Measurements from ENCODE around the gene LRRC27.

The LRRC27 gene

GRCh38 chr10:132333386-132333785 lies 1.4 kb downstream of the LRRC27 start:
- Histone ChIP-seq H3K27ac (ENCODE audit: low read length) (no peak overlapping the region), H3K79me2 (ENCODE audit: low read length) (peaks cover 30% of the 10 kb centered on the region), H3K36me3 (replicated peaks; ENCODE audit: low read depth, low read length) (peaks cover 12% of the 10 kb centered on the region), H3K4me1 (ENCODE audit: low read length) (peaks cover 17% of the 10 kb centered on the region), H3K9me3 (ENCODE audit: insufficient read depth, low read length) (no peaks in the 10 kb centered on the region), H3K4me3 (ENCODE audit: low read length) (no peak overlapping the region), H3K27me3 (ENCODE audit: low read depth, low read length) (no peaks in the 10 kb centered on the region), H2AFZ (ENCODE audit: low read depth, low read length) (no peak overlapping the region), H3K4me2 (ENCODE audit: low read length) (peak overlapping the region; percentile 97), H4K20me1 (ENCODE audit: insufficient read depth, low read length) (0 out of 2 replicates have a peak, but pooled peaks cover 8% of the 10 kb centered on the region), H3K9ac (ENCODE audit: low read length) (no peak overlapping the region)
- TF ChIP-seq EZH2phosphoT487 (IDR thresholded peaks at IDR 0.05; ENCODE audit: low read depth) (no peak), CTCF (IDR thresholded peaks at IDR 0.05; ENCODE audit: low read depth, low read length) (no peak)

GRCh38 chr10:132334631-132335188 lies 2.7 kb downstream of the LRRC27 start:
- no peak overlapping the region for H3K4me2 ChIP-seq (ENCODE audit: low read length)
- no peak overlapping the region for H3K27ac ChIP-seq (ENCODE audit: low read length)
- no peaks in the 10 kb centered on the region for H3K27me3 ChIP-seq (ENCODE audit: low read depth, low read length)
- TF ChIP-seq EZH2phosphoT487 (IDR thresholded peaks at IDR 0.05; ENCODE audit: low read depth) (no peak), CTCF (IDR thresholded peaks at IDR 0.05; ENCODE audit: low read depth, low read length) (no peak)
- peaks cover 6% of the 10 kb centered on the region for H3K36me3 ChIP-seq (replicated peaks; ENCODE audit: low read depth, low read length)
- H3K9ac ChIP-seq (ENCODE audit: low read length) = no peak overlapping the region
- no peak overlapping the region for H3K4me3 ChIP-seq (ENCODE audit: low read length)
- H3K9me3 ChIP-seq (ENCODE audit: insufficient read depth, low read length) = no peaks in the 10 kb centered on the region
- no peak overlapping the region for H2AFZ ChIP-seq (ENCODE audit: low read depth, low read length)
- H3K4me1 ChIP-seq (ENCODE audit: low read length) = peaks cover 15% of the 10 kb centered on the region
- H4K20me1 ChIP-seq (ENCODE audit: insufficient read depth, low read length) = 0 out of 2 replicates have a peak, but pooled peaks cover 5% of the 10 kb centered on the region
- peaks cover 19% of the 10 kb centered on the region for H3K79me2 ChIP-seq (ENCODE audit: low read length)

- H3K9me3 ChIP-seq (ENCODE audit: insufficient read depth, low read length) = no peaks in the 10 kb centered on the region
- no peaks in the 10 kb centered on the region for H4K20me1 ChIP-seq (ENCODE audit: insufficient read depth, low read length)
- H3K36me3 ChIP-seq (replicated peaks; ENCODE audit: low read depth, low read length) = no peaks in the 10 kb centered on the region
- no peak overlapping the region for H3K27ac ChIP-seq (ENCODE audit: low read length)
- H3K4me3 ChIP-seq (ENCODE audit: low read length) = no peak overlapping the region
- H3K79me2 ChIP-seq (ENCODE audit: low read length) = peaks cover 12% of the 10 kb centered on the region
- no peak for TF ChIP-seq EZH2phosphoT487 (IDR thresholded peaks at IDR 0.05; ENCODE audit: low read depth)
- no peak for TF ChIP-seq CTCF (IDR thresholded peaks at IDR 0.05; ENCODE audit: low read depth, low read length)
- H3K4me1 ChIP-seq (ENCODE audit: low read length) = peaks cover 8% of the 10 kb centered on the region
- no peak overlapping the region for H2AFZ ChIP-seq (ENCODE audit: low read depth, low read length)
- H3K9ac ChIP-seq (ENCODE audit: low read length) = no peak overlapping the region
- H3K4me2 ChIP-seq (ENCODE audit: low read length) = no peak overlapping the region
- no peaks in the 10 kb centered on the region for H3K27me3 ChIP-seq (ENCODE audit: low read depth, low read length)
These were observed 3.4 kb downstream of the LRRC27 start for GRCh38 chr10:132335189-132336063.

- no peak for TF ChIP-seq EZH2phosphoT487 (IDR thresholded peaks at IDR 0.05; ENCODE audit: low read depth)
- Histone ChIP-seq H3K9ac (ENCODE audit: low read length) (no peak overlapping the region), H3K4me2 (ENCODE audit: low read length) (no peak overlapping the region), H3K27ac (ENCODE audit: low read length) (no peak overlapping the region), H4K20me1 (ENCODE audit: insufficient read depth, low read length) (no peaks in the 10 kb centered on the region), H3K4me1 (ENCODE audit: low read length) (0 out of 2 replicates have a peak, but pooled peaks cover 4% of the 10 kb centered on the region), H3K9me3 (ENCODE audit: insufficient read depth, low read length) (no peaks in the 10 kb centered on the region), H3K4me3 (ENCODE audit: low read length) (no peak overlapping the region), H2AFZ (ENCODE audit: low read depth, low read length) (no peak overlapping the region), H3K27me3 (ENCODE audit: low read depth, low read length) (no peaks in the 10 kb centered on the region), H3K79me2 (ENCODE audit: low read length) (peaks cover 4% of the 10 kb centered on the region), H3K36me3 (replicated peaks; ENCODE audit: low read depth, low read length) (no peaks in the 10 kb centered on the region)
These were observed 4.2 kb downstream of the LRRC27 start for GRCh38 chr10:132336064-132336746.

Data from OCI-LY3 (cell line).